ENCODE data around the gene KIAA1191. TPM values are rescaled to one million over a fixed set of nuclear protein-coding genes. Genes with fewer than 3 reads are reported as not detected.

KIAA1191 gene
- total RNA-seq, 4 donors from 2014 or later, result 58.0 to 89.4 (median 73.4) TPM

GRCh38 chr5:176371621-176372539, 10.3 kb upstream of the KIAA1191 start:
- intact Hi-C loops (cut with DNase I; ENCODE audit: low total_unique reads), result no loop called here
- 91 to 94% methylated on average over 11 to 13 of the region's 13 CpGs for WGBS, 2 donors

GRCh38 chr5:176369934-176370711, 8.6 kb upstream of the KIAA1191 start:
- no peak for DNase-seq (ENCODE audit: low spot score in 2 of 2)
- no peak overlapping the region for H3K4me3 ChIP-seq (ENCODE audit: low read depth, poor library complexity, severe bottlenecking)
- WGBS, 2 donors, result 87% methylated on average over 8 of the region's 8 CpGs
- intact Hi-C loops (cut with DNase I; ENCODE audit: low total_unique reads), result no loop called here
- TF ChIP-seq POLR2A (IDR thresholded peaks at IDR 0.05), result no peak

More at GRCh38 chr5:176371621-176372539, 10.3 kb upstream of the KIAA1191 start:
- no peak overlapping the region for H3K4me3 ChIP-seq (ENCODE audit: low read depth, poor library complexity, severe bottlenecking)
- TF ChIP-seq, protein P1, sequence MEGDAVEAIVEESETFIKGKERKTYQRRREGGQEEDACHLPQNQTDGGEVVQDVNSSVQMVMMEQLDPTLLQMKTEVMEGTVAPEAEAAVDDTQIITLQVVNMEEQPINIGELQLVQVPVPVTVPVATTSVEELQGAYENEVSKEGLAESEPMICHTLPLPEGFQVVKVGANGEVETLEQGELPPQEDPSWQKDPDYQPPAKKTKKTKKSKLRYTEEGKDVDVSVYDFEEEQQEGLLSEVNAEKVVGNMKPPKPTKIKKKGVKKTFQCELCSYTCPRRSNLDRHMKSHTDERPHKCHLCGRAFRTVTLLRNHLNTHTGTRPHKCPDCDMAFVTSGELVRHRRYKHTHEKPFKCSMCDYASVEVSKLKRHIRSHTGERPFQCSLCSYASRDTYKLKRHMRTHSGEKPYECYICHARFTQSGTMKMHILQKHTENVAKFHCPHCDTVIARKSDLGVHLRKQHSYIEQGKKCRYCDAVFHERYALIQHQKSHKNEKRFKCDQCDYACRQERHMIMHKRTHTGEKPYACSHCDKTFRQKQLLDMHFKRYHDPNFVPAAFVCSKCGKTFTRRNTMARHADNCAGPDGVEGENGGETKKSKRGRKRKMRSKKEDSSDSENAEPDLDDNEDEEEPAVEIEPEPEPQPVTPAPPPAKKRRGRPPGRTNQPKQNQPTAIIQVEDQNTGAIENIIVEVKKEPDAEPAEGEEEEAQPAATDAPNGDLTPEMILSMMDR (IDR thresholded peaks at IDR 0.05), result no peak
- no peak for TF ChIP-seq POLR2A (IDR thresholded peaks at IDR 0.05)
- DNase-seq (ENCODE audit: low spot score in 2 of 2), result no peak

DNA sequence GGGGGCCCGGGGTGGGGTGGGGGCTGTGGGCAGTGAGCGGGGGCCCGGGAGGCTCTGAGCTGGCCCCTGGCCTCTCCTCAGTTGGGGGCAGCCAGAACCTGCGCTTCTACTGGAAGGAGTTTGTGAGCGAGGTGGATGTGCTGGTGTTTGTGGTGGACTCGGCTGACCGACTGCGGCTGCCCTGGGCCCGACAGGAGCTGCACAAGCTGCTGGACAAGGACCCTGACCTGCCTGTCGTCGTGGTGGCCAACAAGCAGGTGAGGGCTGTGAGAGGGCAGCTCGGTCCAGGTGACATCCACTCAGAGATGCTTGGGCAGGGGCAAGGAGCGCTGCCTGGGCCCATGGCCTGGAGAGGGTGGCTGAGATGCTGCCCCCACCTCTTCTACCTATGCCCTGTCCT, 7.2 kb upstream of the KIAA1191 start:
- intact Hi-C loops (cut with DNase I; ENCODE audit: low total_unique reads), result no loop called here
- TF ChIP-seq POLR2A (IDR thresholded peaks at IDR 0.05), result no peak
- TF ChIP-seq, protein P1 (IDR thresholded peaks at IDR 0.05), result no peak
- no peak overlapping the region for H3K4me3 ChIP-seq (ENCODE audit: low read depth, poor library complexity, severe bottlenecking)
- no peak for DNase-seq (ENCODE audit: low spot score in 2 of 2)
- WGBS, 2 donors, result 96% methylated on average over 10 to 13 of the region's 13 CpGs

GRCh38 chr5:176366232-176366894, 4.8 kb upstream of the KIAA1191 start:
- DNase-seq (ENCODE audit: low spot score in 2 of 2), result no peak
- intact Hi-C loops (cut with DNase I; ENCODE audit: low total_unique reads), result no loop called here
- TF ChIP-seq POLR2A (IDR thresholded peaks at IDR 0.05), result no peak
- TF ChIP-seq, protein P1 (IDR thresholded peaks at IDR 0.05), result no peak
- peak overlapping the region; percentile 70 for H3K4me3 ChIP-seq (ENCODE audit: low read depth, poor library complexity, severe bottlenecking)
- 46 to 68% methylated on average over 19 to 32 of the region's 38 CpGs for WGBS, 2 donors

DNA sequence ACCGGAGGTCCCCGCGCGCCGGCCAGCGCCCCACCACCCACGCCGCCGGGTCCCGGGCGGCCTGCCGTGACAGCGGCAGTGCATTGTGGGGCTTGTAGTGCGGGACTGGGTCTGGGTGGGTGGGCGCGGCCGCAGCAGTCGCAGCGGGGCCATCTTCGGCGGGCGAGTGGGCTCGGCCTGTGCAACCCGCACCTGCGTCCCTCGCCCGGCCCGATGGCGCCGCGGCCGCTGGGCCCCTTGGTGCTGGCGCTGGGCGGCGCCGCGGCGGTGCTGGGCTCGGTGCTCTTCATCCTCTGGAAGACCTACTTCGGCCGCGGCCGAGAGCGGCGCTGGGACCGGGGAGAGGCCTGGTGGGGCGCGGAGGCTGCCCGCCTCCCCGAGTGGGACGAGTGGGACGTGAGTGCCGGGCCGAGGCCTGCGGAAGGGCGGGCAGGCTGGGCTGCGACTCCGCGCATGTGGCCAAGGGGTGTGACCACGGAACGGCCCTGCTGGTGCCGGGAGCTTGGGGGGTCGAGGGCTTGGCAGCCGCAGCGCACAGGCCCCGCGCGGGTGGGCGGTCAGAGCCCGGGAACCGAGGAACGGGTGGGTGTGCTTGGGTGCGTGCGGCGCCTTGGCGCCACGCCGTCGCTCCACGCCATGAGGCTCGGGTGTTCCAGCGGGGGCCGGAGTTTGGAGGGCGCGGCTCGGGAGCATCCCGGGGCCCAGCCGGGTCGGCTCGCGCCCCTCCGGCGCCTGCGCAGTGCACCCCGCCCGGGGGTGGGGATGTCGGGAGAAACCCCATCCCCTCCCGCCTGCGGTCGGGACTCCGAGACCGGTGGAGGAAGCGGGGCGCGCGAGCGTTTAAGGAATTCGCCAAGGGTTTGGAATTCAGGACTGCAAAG, 4.0 kb upstream of the KIAA1191 start, which contains the start of gene ARL10:
ARL10 (plus strand) TSS at position 137 of the 881 bp plus-strand sequence; CDS start at position 214, 77 bp downstream.
- H3K4me3 ChIP-seq (ENCODE audit: low read depth, poor library complexity, severe bottlenecking), result peak within 1 kb of the TSS; percentile 70
- peak in 1 of 2 donors; percentile 89 for DNase-seq (ENCODE audit: low spot score in 2 of 2)
- no peak for TF ChIP-seq POLR2A (IDR thresholded peaks at IDR 0.05)
- TF ChIP-seq, protein P1 (IDR thresholded peaks at IDR 0.05), result no peak
- intact Hi-C loops (cut with DNase I; ENCODE audit: low total_unique reads), result no loop called here
- WGBS, 2 donors, result 0 to 1% methylated on average over 32 to 84 of the region's 108 CpGs

All from lower leg skin (tissue), 4 donors.